Measurements from ENCODE around the gene ADAM12. TPM values are rescaled to one million over a fixed set of nuclear protein-coding genes. Genes with fewer than 3 reads are reported as not detected.

The ADAM12 gene
- total RNA-seq, 2 donors from 2014 or later: 15.2 to 36.6 TPM

DNA sequence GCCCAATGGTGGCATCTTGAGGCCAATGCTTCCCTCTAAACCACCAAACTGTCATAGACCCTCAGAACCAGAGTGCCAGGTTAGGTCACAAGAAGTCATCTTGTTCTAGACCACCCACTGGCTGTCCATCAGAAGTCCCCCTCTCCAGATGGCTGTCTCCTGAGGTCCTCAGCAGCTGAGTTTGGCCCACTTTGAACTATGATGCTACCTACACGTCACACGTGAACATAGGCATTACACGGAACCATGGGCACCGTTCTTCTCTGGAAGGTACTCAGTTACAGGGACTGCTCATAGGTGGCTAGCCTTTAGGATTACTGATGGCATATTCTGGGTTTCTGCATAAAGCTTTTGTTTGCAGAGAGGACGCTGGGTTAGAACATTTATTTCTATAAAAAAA, 166.4 kb downstream of the ADAM12 start:
- ATAC-seq (no peak), DNase-seq (no peak)
- H3K27ac Mint-ChIP-seq: no peak overlapping the region
- H3K4me3 Mint-ChIP-seq: no peak overlapping the region
- no peaks in the 10 kb centered on the region for H3K9me3 ChIP-seq (ENCODE audit: control insufficient read depth, low read length, poor library complexity, severe bottlenecking)
- H3K4me1 Mint-ChIP-seq: no peaks in the 10 kb centered on the region
- H3K27me3 Mint-ChIP-seq: no peaks in the 10 kb centered on the region
- H3K36me3 Mint-ChIP-seq (ENCODE audit: low read depth): no peaks in the 10 kb centered on the region

DNA sequence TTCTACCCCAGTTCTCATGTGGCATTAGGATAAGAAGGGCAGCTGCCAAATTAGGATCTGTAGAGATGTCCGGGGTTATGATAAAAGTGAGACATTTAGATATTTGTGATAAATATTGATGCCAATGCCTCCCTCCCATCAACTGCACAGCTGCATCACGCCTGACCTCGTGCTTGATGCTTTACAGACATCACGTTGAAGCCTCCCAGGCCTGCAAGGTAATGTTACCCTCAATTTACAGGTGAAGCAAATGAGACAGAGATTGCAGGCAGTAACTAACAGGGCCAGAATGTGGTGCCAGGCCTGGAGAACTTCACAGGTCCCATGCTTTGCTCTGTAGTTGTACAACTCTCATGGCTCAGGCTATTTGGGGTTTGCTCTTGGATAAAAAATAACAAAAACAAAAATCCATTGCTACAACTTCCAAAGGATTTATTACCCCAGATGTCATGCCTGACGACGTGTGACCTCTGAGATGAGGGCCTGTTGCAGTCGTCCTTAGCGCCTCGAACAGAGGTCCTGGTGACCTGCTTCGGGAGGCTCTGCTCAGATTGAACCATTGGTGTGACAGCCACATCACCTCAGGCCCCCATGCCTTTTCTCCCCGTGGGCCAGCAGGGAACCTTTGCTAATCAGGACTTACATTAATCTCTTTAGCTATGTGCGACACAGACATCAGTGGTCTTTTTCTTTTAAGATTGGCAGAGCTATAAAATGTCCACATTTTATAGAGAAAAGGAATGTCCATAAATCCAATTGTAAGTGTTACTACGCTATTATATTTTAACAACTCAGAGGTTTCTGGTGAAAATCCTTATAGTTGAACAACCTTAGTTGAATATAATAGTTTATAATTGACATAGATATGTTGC, 169.3 kb downstream of the ADAM12 start:
- no peak for ATAC-seq
- no peaks in the 10 kb centered on the region for H3K36me3 Mint-ChIP-seq (ENCODE audit: low read depth)
- H3K4me3 Mint-ChIP-seq: no peak overlapping the region
- no peaks in the 10 kb centered on the region for H3K4me1 Mint-ChIP-seq
- no peak for DNase-seq
- no peak overlapping the region for H3K27ac Mint-ChIP-seq
- peaks cover 9% of the 10 kb centered on the region for H3K27me3 Mint-ChIP-seq
- no peaks in the 10 kb centered on the region for H3K9me3 ChIP-seq (ENCODE audit: control insufficient read depth, low read length, poor library complexity, severe bottlenecking)

DNA sequence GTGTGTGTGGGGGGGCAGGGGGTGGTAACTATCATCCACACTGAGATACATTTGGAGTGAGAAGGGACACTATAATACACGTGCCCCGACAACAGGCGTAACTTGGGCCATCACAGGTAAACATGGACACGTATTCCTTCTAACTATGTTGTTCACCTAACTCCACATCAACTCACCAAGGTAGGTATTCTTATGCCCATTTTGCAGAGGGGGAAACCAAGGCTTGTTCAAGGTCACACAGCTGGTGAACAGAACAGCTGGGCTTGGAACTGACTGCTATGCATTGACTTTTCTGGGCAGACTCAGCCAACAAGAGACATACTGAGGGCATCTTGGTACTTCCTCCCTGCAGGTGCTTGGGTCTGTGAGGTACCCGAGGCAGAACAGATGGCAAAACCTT, 170.1 kb downstream of the ADAM12 start:
- Mint-ChIP-seq H3K4me3 (no peak overlapping the region), H3K36me3 (ENCODE audit: low read depth) (no peaks in the 10 kb centered on the region), H3K27ac (no peak overlapping the region), H3K27me3 (peaks cover 9% of the 10 kb centered on the region), H3K4me1 (no peaks in the 10 kb centered on the region)
- no peak for DNase-seq
- no peak for ATAC-seq
- no peaks in the 10 kb centered on the region for H3K9me3 ChIP-seq (ENCODE audit: control insufficient read depth, low read length, poor library complexity, severe bottlenecking)

DNA sequence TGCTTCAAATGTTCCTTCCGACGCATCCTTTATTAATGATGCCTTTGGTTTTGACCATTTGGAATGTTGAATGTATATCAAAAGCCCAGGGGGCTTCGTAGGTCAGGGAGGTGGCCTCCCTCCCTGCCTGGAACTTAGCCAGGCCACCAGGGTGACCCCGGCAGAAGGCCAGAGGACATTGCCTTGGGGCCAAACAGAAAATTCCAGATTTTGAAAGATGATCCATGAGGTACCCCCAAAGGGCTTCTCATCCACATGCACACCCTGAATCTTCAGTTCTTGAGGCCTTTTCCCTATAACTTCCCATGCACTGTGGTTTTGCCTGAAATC, 171.7 kb downstream of the ADAM12 start:
- no peaks in the 10 kb centered on the region for H3K4me1 Mint-ChIP-seq

DNA sequence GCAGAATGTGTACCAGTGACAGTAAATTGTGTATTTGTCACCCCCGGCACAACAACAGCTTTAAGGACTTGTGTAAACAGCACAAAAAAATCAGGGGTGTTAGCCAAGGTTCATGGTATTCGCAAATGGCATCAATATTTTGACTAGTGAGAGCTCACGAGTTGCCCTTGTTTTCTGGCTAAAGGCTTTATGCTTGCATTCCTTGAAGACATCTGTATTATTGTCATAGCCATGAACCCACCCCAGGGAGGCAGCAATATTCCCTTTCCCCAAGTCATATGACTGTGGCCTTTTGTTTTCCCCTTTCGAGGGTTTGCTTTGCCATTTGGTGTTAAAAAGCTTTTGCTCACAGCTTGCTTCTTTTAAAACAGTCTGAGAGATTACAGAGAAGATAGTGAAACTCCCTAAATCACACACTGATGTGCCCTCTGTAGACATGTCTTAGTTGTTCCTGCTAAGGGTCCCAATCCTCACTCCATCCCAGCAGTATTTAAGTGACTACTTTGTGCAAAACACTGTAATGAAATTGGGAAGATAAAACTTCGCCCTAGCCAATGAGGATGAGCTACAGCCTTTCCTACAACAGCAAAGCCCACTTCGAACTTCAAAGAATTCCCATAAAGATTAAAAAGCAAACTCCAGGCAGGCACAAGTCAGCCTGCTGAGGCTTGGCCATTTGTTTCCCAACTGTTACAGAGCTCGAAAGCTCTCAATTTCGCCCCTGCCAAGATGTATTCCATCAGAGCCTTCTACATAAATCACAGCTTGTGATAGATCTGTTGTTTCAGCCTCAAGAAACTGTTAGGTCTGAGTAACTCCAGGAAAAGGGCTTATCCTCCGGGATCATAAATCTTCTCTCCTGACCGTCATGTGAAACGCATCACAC, 172.3 kb downstream of the ADAM12 start:
- Mint-ChIP-seq H3K27me3 (peaks cover 9% of the 10 kb centered on the region), H3K4me3 (no peak overlapping the region), H3K36me3 (ENCODE audit: low read depth) (no peaks in the 10 kb centered on the region), H3K27ac (no peak overlapping the region), H3K4me1 (no peaks in the 10 kb centered on the region)
- ATAC-seq (no peak), DNase-seq (no peak)
- no peaks in the 10 kb centered on the region for H3K9me3 ChIP-seq (ENCODE audit: control insufficient read depth, low read length, poor library complexity, severe bottlenecking)

More for the DNA sequence above, 171.7 kb downstream of the ADAM12 start:
- Mint-ChIP-seq H3K36me3 (ENCODE audit: low read depth) (no peaks in the 10 kb centered on the region), H3K4me3 (no peak overlapping the region), H3K27me3 (peaks cover 9% of the 10 kb centered on the region), H3K27ac (no peak overlapping the region)
- H3K9me3 ChIP-seq (ENCODE audit: control insufficient read depth, low read length, poor library complexity, severe bottlenecking): no peaks in the 10 kb centered on the region
- no peak for ATAC-seq
- no peak for DNase-seq

DNA sequence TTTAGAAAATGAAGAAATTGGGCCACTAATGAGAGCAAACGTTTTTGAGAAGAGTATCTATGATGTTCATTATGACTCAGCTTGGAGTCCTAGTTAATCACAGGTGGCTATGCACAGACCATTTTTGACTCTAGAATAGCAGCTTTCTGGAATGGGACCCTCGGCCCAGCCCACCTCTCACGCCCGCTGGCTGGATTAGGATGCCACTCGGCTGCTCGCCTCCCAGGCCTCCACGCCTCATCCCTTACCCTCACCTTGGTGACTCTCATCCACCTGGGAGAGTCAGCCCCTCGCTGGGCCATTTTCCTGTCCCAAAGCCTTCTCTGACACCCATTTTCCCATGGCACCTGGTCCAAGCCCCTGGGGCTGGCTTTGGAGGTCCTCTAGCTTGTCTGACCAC, 173.6 kb downstream of the ADAM12 start:
- Mint-ChIP-seq H3K27me3 (peaks cover 9% of the 10 kb centered on the region), H3K4me3 (no peak overlapping the region)

DNA sequence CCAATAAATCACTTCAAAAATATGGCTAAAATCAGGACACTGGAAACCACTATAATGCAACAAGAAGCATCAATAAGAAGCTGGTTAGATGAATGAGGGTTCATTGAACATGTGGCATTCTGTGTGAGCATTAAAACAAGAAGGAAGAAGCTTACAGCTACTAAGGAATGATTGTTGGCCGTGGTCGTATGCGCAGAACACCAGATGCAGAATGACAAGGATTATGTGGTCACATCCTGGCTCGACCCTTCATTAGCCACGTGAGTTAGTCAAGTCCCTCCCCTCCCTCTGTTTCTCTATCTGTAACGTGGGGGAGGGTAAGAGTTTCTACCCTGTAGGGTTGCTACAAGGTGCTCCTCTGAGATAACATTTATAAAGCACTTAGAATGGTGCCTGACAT, 174.3 kb downstream of the ADAM12 start:
- H3K27ac Mint-ChIP-seq: no peak overlapping the region
- peaks cover 9% of the 10 kb centered on the region for H3K27me3 Mint-ChIP-seq
- H3K4me1 Mint-ChIP-seq: no peaks in the 10 kb centered on the region
- DNase-seq (no peak), ATAC-seq (no peak)
- H3K4me3 Mint-ChIP-seq: no peak overlapping the region
- no peaks in the 10 kb centered on the region for H3K36me3 Mint-ChIP-seq (ENCODE audit: low read depth)
- H3K9me3 ChIP-seq (ENCODE audit: control insufficient read depth, low read length, poor library complexity, severe bottlenecking): no peaks in the 10 kb centered on the region

More for the DNA sequence above, 173.6 kb downstream of the ADAM12 start:
- Mint-ChIP-seq H3K4me1 (no peaks in the 10 kb centered on the region), H3K36me3 (ENCODE audit: low read depth) (no peaks in the 10 kb centered on the region), H3K27ac (no peak overlapping the region)
- H3K9me3 ChIP-seq (ENCODE audit: control insufficient read depth, low read length, poor library complexity, severe bottlenecking): no peaks in the 10 kb centered on the region
- ATAC-seq (no peak), DNase-seq (no peak)

DNA sequence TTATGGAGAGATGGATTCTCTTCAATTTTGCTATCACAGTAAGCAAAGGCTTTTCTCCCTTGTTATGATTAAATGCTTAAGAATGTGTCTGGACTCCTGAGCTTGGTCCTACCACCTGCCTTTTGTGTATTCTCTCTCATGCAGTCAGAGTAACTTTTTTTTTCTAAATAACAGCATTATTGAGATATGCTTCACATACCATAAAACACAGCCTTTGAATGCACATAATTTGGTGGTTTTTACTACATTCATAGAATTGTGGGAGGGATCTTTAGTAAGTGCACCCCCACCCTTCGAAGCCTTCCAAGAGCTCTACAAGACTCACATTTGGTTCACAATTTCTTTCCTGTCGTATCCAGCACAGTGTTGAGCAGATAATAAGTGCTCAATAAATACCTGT, 175.5 kb downstream of the ADAM12 start:
- Mint-ChIP-seq H3K27ac (no peak overlapping the region), H3K4me3 (no peak overlapping the region), H3K36me3 (ENCODE audit: low read depth) (no peaks in the 10 kb centered on the region), H3K4me1 (no peaks in the 10 kb centered on the region), H3K27me3 (peaks cover 9% of the 10 kb centered on the region)
- ATAC-seq (no peak), DNase-seq (no peak)
- no peaks in the 10 kb centered on the region for H3K9me3 ChIP-seq (ENCODE audit: control insufficient read depth, low read length, poor library complexity, severe bottlenecking)

DNA sequence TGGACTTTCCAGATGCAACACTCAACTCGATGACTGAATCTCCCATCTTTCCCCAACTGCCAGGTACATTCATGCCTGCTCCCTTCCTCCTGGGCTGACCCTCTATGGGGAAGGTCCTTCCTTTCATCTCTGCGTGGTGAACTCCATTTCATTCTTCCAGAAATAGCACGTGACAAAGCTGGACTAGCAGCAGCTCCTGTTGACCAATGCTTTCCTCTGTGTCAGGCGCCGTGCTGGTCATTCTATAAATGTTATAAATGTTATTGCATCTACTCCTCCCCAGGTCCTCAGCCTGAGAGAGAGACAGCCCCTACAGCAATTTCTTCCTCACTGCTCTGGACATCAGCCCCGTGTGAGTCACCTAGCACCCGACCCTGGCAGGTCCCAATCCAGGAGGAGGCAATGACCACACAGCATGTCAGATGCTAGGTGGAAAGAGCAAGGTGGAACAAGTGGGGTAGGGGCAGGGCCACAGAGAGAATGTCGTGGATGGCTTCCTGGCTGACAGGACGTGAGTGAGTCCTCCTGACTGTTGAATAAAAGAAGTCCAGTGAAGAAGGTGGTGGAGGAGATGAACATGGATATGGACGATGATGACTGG, 178.1 kb downstream of the ADAM12 start:
- H3K4me3 Mint-ChIP-seq: no peak overlapping the region
- no peaks in the 10 kb centered on the region for H3K9me3 ChIP-seq (ENCODE audit: control insufficient read depth, low read length, poor library complexity, severe bottlenecking)
- no peak overlapping the region for H3K27ac Mint-ChIP-seq
- DNase-seq (no peak), ATAC-seq (no peak)
- no peaks in the 10 kb centered on the region for H3K4me1 Mint-ChIP-seq
- no peaks in the 10 kb centered on the region for H3K27me3 Mint-ChIP-seq
- no peaks in the 10 kb centered on the region for H3K36me3 Mint-ChIP-seq (ENCODE audit: low read depth)

DNA sequence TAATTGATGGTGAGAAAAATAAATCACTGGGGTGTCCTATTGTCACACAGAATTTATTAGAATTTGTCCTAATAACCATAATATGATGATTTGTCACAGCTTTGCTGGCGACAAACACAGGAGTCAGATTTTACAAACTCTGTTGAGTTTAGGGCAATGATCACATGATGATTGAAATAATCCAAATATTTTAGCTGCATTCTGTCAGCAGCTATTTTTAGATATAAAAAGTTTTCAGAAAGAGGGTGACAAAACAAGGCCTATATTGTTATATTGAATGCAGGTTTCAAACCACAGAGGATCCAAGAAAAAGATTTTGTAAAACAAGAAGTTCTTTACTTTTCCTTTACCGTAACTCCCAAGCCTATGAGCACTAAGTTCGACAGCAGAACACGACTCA, 178.8 kb downstream of the ADAM12 start:
- DNase-seq: no peak
- H3K4me3 Mint-ChIP-seq: no peak overlapping the region
- H3K27me3 Mint-ChIP-seq: no peaks in the 10 kb centered on the region
- ATAC-seq: no peak
- no peaks in the 10 kb centered on the region for H3K4me1 Mint-ChIP-seq
- H3K27ac Mint-ChIP-seq: no peak overlapping the region
- no peaks in the 10 kb centered on the region for H3K36me3 Mint-ChIP-seq (ENCODE audit: low read depth)
- no peaks in the 10 kb centered on the region for H3K9me3 ChIP-seq (ENCODE audit: control insufficient read depth, low read length, poor library complexity, severe bottlenecking)

DNA sequence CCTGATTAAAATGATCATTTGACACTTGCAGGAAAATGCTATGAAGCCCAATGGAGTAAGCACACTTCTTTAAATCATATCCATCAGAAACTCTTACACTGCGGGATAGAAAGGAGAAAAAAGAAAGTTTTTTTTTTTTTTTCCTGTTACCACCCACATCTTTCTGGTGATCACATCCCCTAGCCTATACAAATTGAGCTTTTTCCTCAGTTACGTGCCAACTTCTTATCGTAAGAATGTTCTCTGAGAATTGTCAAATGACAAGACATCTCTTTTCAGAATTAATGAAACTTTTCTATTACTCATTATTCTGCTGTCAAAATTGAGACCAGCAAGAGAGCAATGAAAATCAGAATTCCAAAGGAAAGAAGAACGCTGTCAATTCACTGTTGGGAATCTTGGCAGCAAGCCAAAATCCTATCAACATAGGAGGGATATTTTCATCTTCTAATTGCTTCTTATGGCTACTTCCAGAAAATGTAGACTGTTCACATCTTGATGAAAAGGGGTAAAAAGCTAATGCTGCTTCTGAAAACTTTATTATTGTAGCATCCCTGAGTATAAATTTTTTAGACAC, 179.5 kb downstream of the ADAM12 start:
- H3K4me1 Mint-ChIP-seq: no peaks in the 10 kb centered on the region
- ATAC-seq (no peak), DNase-seq (no peak)
- no peaks in the 10 kb centered on the region for H3K9me3 ChIP-seq (ENCODE audit: control insufficient read depth, low read length, poor library complexity, severe bottlenecking)
- H3K4me3 Mint-ChIP-seq: no peak overlapping the region
- no peak overlapping the region for H3K27ac Mint-ChIP-seq
- no peaks in the 10 kb centered on the region for H3K27me3 Mint-ChIP-seq
- H3K36me3 Mint-ChIP-seq (ENCODE audit: low read depth): no peaks in the 10 kb centered on the region

DNA sequence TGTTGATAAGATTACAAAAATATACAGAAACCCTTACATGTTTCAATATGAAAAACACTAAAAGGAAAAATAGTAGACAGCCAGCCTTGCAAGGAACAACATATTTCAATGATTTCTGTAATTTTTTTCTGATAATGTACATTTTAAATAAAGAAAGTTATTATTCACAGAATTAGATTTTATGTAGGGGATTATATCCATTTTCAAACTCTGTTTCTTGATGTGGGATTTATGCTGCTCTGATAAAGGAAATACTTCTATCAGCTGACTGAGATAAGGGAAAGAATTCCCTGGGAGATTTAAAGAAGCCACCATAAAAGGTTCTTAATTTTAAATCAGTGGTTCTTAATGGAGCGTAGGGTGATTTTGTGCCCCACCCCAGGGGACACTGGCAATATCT, 180.4 kb downstream of the ADAM12 start:
- DNase-seq (no peak), ATAC-seq (no peak)
- no peaks in the 10 kb centered on the region for H3K9me3 ChIP-seq (ENCODE audit: control insufficient read depth, low read length, poor library complexity, severe bottlenecking)
- Mint-ChIP-seq H3K4me1 (no peaks in the 10 kb centered on the region), H3K27me3 (no peaks in the 10 kb centered on the region), H3K36me3 (ENCODE audit: low read depth) (no peaks in the 10 kb centered on the region), H3K27ac (no peak overlapping the region), H3K4me3 (no peak overlapping the region)

DNA sequence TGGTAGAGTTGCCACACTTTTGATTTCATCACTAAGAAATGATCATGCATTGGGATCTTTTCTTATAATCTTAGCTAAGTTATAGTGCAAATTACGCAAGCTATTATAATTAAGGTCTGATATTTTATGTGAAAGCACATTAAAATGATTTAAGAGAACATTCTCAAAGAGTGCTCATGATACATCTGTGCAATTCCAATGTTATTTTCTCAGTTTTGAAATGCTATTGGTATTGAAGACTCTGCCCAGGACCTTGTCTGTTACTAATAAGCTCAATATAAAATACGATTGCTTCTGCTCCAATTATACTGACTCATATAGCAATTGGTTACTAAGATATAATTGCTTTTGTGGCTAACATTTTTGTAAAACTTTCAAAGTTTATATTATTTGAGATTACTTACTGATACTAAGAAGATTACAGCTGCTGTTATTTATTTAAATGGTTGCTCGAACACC, 180.9 kb downstream of the ADAM12 start:
- DNase-seq (no peak), ATAC-seq (no peak)
- no peak overlapping the region for H3K4me3 Mint-ChIP-seq
- H3K27me3 Mint-ChIP-seq: no peaks in the 10 kb centered on the region
- no peak overlapping the region for H3K27ac Mint-ChIP-seq
- H3K36me3 Mint-ChIP-seq (ENCODE audit: low read depth): no peaks in the 10 kb centered on the region
- H3K4me1 Mint-ChIP-seq: no peaks in the 10 kb centered on the region
- no peaks in the 10 kb centered on the region for H3K9me3 ChIP-seq (ENCODE audit: control insufficient read depth, low read length, poor library complexity, severe bottlenecking)
